Measurements from ENCODE around the gene MID1IP1. TPM values are rescaled to one million over a fixed set of nuclear protein-coding genes. Genes with fewer than 3 reads are reported as not detected.

MID1IP1 gene
- total RNA-seq, 2 donors from 2014 or later: 73.2 to 125 TPM

GRCh38 chrX:38845426-38845825 lies 44.2 kb downstream of the MID1IP1 start:
- H3K9me3 ChIP-seq (ENCODE audit: control insufficient read depth, low read length): no peaks in the 10 kb centered on the region
- no peaks in the 10 kb centered on the region for H3K36me3 Mint-ChIP-seq (ENCODE audit: low read depth)
- H3K4me1 ChIP-seq (ENCODE audit: control insufficient read depth, insufficient read depth, low read length): no peaks in the 10 kb centered on the region
- no peak overlapping the region for H3K4me3 Mint-ChIP-seq
- H3K4me3 ChIP-seq (ENCODE audit: low read length): no peak overlapping the region
- H3K9me3 Mint-ChIP-seq: peaks cover 15% of the 10 kb centered on the region
- 87 to 100% methylated on average over 1 to 4 of the region's 4 CpGs for WGBS, 2 experiments (ENCODE audit: insufficient coverage in 1 of 2, insufficient read length in 1 of 2)
- no peak overlapping the region for H3K27ac Mint-ChIP-seq
- no peaks in the 10 kb centered on the region for H3K27me3 ChIP-seq (ENCODE audit: control insufficient read depth, insufficient read depth, low read length, poor library complexity, severe bottlenecking)
- no peaks in the 10 kb centered on the region for H3K36me3 ChIP-seq (ENCODE audit: control insufficient read depth, insufficient read depth, low read length)
- H3K27ac ChIP-seq (ENCODE audit: low read depth, low read length): no peak overlapping the region
- TF ChIP-seq CTCF (conservative IDR thresholded peaks at IDR 0.05): no peak
- peaks cover 18% of the 10 kb centered on the region for H3K4me1 Mint-ChIP-seq
- DNase-seq: no peak
- no peak overlapping the region for H3K9ac ChIP-seq (ENCODE audit: extremely low read depth, low read length, poor library complexity, severe bottlenecking)
- no peaks in the 10 kb centered on the region for H3K27me3 Mint-ChIP-seq (ENCODE audit: insufficient read depth)

- Histone ChIP-seq H3K36me3 (ENCODE audit: control insufficient read depth, insufficient read depth, low read length) (no peaks in the 10 kb centered on the region), H3K9me3 (ENCODE audit: control insufficient read depth, low read length) (no peaks in the 10 kb centered on the region), H3K27me3 (ENCODE audit: control insufficient read depth, insufficient read depth, low read length, poor library complexity, severe bottlenecking) (no peaks in the 10 kb centered on the region), H3K4me1 (ENCODE audit: control insufficient read depth, insufficient read depth, low read length) (no peaks in the 10 kb centered on the region), H3K4me3 (ENCODE audit: low read length) (no peak overlapping the region), H3K27ac (ENCODE audit: low read depth, low read length) (no peak overlapping the region), H3K9ac (ENCODE audit: extremely low read depth, low read length, poor library complexity, severe bottlenecking) (no peak overlapping the region)
- no peaks in the 10 kb centered on the region for H3K36me3 Mint-ChIP-seq (ENCODE audit: low read depth)
- no peak for DNase-seq
- peaks cover 8% of the 10 kb centered on the region for H3K4me1 Mint-ChIP-seq
- no peak overlapping the region for H3K4me3 Mint-ChIP-seq
- no peak for TF ChIP-seq CTCF (conservative IDR thresholded peaks at IDR 0.05)
- H3K9me3 Mint-ChIP-seq: peaks cover 19% of the 10 kb centered on the region
- WGBS, 2 experiments (ENCODE audit: insufficient coverage in 1 of 2, insufficient read length in 1 of 2): 80 to 95% methylated on average over 1 to 3 of the region's 5 CpGs
- no peak overlapping the region for H3K27ac Mint-ChIP-seq
- no peaks in the 10 kb centered on the region for H3K27me3 Mint-ChIP-seq (ENCODE audit: insufficient read depth)
These were observed 46.1 kb downstream of the MID1IP1 start for GRCh38 chrX:38847206-38847902.

GRCh38 chrX:38847903-38848230 lies 46.6 kb downstream of the MID1IP1 start:
- Mint-ChIP-seq H3K4me3 (no peak overlapping the region), H3K27ac (no peak overlapping the region), H3K4me1 (peaks cover 8% of the 10 kb centered on the region), H3K27me3 (ENCODE audit: insufficient read depth) (no peaks in the 10 kb centered on the region), H3K9me3 (peaks cover 19% of the 10 kb centered on the region), H3K36me3 (ENCODE audit: low read depth) (no peaks in the 10 kb centered on the region)
- Histone ChIP-seq H3K27me3 (ENCODE audit: control insufficient read depth, insufficient read depth, low read length, poor library complexity, severe bottlenecking) (no peaks in the 10 kb centered on the region), H3K27ac (ENCODE audit: low read depth, low read length) (no peak overlapping the region), H3K4me3 (ENCODE audit: low read length) (no peak overlapping the region), H3K9me3 (ENCODE audit: control insufficient read depth, low read length) (no peaks in the 10 kb centered on the region), H3K9ac (ENCODE audit: extremely low read depth, low read length, poor library complexity, severe bottlenecking) (no peak overlapping the region), H3K4me1 (ENCODE audit: control insufficient read depth, insufficient read depth, low read length) (no peaks in the 10 kb centered on the region), H3K36me3 (ENCODE audit: control insufficient read depth, insufficient read depth, low read length) (no peaks in the 10 kb centered on the region)
- WGBS, 2 experiments (ENCODE audit: insufficient coverage in 1 of 2, insufficient read length in 1 of 2): 100% methylated on average over 1 of the region's 1 CpG; no CpG with 5 or more reads in 1 of the 2 experiments
- DNase-seq: no peak
- no peak for TF ChIP-seq CTCF (conservative IDR thresholded peaks at IDR 0.05)

Measured in endodermal cell (in vitro differentiated cells).